Right lobe of liver (tissue), 4 donors: ENCODE data around the gene TSHZ3.

Experiments used
- CTCF ChIP-seq, 4 donors: fragments of 200-600 bp in 3 of 4; fragments of 450-650 bp in 1 of 4; IDR thresholded peaks; one replicate each; pipeline versions ENCODE4 v1.5.1 to v1.8.0; 2016 to 2022; ENCODE audit warnings: antibody characterized with exemption in 4 of 4, mild to moderate bottlenecking in 2 of 4
- POLR2A ChIP-seq: fragments of 450-650 bp; IDR thresholded peaks from one replicate; pipeline ENCODE4 v1.6.1; 2017; ENCODE audit warnings: antibody characterized with exemption, mild to moderate bottlenecking
- donor health status: DM: no; HTN: no; CAD: no.
- donor health status: DM: no; HTN: no; CAD: no.
- donor health status: DM: no; HTN: yes; CAD: no.

- TF ChIP-seq CTCF (IDR thresholded peaks at IDR 0.05) (no peak), POLR2A (no peak)
These were observed 44.4 kb downstream of the TSHZ3 start for GRCh38 chr19:31304831-31305312.
